HG03025 (cell line): ENCODE results near the gene TTYH3.

Experiments used
- ATAC-seq: cut with Tn5 transposase; IDR thresholded peaks from one replicate; pipeline ENCODE4 v1.9.1; 2021; ENCODE audit warnings: mild to moderate bottlenecking, moderate library complexity; ENCODE audit not compliant: unreplicated experiment, low FRiP score

TTYH3 gene

DNA sequence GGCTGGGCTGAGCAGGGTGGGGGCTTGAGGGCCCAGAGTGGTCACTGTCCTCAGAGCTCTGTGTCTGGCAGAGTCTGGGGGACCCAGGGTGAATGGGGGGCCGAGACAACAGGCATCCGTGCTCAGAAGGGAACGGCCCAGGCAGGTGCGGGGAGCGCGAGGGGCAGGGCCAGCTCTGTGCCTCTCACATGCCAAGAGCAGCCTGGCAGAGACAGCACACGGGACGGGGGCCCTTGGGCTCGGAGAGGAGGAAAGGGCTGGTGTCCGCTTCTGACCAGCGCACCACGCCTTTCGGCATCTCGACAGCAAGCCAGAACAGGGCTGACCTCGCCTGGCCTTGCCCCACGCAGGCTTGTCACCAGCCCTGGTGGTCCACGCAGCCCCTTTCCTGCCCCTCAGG lies 69.6 kb downstream of the TTYH3 start:
- no peak for ATAC-seq

DNA sequence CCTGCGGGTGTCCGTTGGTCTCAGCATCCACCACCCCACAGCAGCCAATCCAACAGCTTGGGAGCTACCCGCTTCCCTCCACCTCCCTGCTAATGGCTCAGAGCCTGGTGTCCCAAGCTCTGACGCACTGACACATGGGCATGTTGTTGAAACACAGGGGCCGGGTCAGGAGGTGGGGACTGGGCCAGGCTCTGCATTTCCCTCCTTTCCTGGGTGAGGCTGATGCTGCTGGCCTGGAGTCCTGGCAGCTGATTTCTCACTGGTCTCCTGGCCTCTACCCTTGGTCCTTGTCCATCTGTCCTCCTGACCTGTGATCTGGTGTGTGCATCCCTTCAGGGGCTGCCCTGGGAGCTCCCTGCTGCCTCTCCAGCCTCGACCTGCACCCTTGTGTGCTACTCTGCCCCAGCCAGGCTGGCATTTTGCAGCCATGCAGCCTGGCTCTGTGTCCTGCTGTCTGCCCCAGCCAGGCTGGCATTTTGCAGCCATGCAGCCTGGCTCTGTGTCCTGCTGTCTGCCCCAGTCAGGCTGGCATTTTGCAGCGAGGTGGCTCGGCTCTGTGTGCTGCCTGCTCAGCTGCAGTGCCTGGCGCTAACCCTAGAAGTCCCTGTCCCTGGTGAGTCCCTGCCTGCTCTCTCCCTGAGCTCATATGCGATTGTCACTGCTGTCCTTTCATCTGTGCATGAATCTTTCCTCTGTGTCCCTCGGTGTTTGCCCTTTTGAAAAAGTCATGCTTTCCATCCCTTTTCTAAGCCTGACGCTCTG lies 70.2 kb downstream of the TTYH3 start:
- no peak for ATAC-seq

DNA sequence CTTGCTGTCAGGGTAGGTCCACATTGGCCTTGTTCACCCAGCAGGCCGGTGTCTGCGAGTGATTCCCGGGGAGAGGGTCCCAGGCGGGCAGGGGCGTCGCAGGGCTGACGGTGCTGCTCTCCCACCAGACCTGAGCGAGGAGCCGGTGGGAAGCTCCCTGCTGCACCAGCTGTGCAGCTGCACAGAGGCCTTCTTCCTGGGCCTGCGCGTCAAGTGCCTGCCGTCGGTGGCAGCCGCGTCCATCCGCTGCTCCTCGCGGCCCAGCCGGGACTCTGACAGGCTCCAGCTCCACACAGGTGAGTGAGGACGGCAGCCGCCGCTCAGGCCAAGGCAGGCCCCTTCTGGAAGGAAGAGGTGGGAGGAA lies 70.8 kb downstream of the TTYH3 start:
- ATAC-seq = no peak

DNA sequence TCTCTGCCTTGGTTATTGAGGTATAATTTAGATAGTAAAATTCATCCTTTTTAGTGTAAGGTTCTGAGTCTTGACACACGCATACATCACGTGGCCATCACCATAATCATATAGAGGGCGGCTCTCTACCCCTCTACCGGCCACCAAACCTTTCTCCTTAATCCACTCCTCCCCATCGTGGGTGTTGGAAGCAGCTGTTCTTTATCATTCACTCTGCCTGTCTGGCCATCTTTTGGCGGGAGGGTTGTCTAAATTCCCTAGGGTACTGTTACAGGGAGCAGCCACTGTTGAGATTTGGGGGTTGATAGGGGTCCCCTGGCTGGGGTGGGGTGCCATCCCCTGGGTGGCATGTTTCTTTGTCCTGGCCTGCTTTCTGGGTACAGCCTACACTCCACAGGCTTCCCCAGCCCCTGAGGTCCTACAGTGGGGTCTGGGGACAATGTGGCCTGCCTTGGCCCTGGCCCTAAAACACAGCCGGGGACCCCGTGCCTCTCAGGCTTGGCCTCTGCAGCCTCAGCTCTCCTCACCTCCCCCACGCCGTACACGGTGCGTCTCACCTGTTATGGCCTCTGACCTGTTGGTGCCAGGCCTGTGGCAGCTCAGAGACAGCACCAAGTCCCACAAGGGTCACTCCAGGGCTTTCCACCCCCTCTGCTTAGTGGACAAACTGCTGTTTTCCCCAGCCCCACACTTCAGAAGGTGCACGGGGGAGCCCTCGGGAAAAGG lies 73.7 kb downstream of the TTYH3 start:
- ATAC-seq = no peak

DNA sequence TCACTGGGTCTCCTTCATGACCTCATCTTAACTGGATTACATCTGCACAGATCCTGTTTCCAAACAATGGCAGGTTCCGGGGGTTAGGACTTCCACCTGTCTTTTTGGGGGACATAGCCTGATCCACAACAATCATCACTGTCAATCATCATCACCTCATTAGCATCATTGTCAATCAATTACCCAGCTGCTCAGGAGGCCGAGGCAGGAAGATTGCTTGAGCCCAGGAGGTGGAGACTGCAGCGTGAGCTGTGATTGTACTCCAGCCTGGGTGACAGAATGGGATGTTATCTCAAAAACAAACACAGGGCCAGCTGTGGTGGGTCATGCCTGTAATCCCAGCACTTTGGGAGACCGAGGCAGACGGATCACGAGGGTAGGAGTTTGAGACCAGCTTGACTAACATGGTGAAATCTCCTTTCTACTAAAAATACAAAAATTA lies 74.9 kb downstream of the TTYH3 start:
- no peak for ATAC-seq

DNA sequence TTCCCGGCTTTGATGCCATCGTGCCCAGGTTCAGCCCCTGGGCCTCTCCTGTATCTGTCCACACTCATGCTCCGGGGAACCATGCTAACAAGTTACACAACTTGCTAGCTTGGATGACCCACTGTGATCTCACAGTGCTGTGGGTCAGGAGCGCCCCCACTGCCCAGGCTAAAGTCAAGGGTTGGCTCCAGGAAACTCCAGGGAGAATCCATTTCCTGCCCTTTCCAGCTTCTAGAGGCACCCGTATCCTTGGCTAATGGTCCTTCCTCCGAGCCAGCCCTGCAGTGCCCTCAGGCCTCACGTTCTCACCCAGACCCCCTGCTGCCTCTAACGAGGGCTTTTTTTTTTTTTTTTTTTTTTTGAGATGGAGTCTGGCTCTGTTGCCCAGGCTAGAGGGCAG lies 75.7 kb downstream of the TTYH3 start:
- ATAC-seq = no peak

DNA sequence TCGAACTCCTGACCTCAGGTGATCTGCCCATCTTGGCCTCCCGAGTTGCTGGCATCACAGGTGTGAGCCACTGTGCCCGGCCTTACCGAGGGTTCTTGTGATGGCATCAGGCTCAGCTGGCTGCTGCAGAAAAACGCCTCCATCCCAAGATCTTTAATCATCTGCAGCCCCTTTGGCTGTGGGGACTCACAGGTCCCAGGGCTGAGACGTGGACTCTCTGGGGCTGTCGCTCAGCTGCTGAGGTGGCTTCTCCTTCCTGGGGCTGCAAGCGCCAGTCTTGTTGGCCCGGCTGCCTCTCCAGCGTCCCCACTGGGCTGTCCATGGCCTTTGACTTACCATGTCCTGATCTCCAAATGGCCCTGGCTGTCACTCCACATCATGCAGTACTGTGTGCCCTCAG lies 76.3 kb downstream of the TTYH3 start:
- ATAC-seq = no peak

DNA sequence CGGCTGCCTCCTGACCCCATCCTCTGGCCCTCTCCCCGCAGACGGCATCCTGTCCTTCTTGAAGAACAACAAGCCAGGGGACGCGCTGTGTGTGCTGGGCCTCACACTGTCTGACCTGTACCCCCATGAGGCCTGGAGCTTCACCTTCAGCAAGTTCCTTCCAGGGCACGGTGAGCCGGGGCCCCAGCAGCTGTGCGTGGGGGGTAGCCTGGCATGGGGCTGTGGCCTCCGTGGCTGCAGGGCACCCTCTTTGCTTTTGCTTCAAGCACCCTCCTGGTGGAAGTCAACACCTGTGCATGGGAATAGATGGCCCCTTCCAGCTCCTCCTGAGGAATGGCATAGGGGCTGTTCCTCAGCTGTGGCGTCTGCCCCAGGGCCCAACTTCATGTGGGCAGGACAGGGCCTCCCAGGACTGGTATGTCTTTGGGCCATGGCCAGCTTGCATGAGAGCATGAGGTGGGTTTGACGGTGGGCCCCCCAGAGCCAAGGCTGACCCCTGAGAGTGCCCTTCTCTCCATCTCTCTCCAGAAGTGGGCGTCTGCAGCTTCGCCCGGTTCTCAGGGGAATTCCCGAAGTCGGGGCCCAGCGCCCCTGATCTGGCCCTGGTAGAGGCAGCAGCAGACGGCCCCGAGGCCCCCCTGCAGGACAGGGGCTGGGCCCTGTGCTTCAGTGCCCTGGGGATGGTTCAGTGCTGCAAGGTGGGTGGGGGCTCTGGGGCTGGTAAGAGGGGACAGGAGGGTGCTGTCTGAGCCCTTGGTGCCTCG lies 76.9 kb downstream of the TTYH3 start:
- ATAC-seq = no peak

DNA sequence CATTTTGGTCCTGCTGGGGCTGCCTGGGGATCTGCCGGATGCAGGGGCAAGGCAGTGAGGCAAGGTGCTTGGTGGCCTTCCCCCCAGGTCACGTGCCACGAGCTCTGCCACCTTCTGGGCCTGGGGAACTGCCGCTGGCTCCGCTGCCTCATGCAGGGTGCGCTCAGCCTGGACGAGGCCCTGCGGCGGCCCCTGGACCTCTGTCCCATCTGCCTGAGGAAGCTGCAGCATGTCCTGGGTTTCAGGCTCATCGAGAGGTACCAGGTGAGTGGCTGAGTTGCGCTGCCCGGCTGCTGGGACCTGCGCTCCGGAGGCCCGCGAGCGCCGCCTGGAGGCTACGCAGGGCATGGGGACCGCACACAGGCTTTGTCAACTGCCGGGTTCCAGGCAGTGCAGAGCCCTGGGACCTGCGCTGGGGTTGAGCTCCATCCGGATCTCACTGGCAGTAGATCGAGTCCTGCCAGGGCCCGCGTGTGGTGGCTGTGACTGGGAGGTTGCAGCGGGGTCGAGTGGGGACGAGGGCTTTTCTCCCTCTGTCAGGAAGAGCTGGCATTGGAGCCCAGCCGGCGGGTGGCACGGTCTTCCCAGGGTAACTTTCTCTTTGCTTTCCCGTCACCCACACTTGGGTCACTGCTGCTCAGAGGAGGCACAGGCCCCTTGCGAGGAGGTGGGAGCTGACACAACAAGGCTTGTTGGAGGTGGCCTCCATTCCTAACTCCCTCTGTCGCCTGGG lies 77.9 kb downstream of the TTYH3 start:
- peak; percentile 84 for ATAC-seq

DNA sequence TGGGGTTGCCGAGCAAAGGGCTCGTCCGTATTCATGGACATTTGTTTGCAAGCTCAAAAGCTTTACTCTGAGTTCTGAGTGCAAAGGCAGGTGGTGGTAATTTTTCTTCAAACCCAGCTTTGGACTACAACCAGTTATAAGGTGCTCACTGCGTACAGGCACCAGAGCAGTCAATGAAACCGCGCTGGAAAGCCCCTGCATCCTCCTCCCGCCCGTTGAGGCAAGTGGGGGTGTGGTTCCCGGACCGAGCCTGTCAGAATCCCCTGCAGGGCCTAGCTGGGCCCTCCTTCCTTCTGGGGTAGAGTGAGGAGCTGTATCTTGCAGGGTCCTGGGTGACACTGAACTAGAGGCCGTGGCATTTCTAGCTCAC lies 78.5 kb downstream of the TTYH3 start:
- ATAC-seq = peak; percentile 37

DNA sequence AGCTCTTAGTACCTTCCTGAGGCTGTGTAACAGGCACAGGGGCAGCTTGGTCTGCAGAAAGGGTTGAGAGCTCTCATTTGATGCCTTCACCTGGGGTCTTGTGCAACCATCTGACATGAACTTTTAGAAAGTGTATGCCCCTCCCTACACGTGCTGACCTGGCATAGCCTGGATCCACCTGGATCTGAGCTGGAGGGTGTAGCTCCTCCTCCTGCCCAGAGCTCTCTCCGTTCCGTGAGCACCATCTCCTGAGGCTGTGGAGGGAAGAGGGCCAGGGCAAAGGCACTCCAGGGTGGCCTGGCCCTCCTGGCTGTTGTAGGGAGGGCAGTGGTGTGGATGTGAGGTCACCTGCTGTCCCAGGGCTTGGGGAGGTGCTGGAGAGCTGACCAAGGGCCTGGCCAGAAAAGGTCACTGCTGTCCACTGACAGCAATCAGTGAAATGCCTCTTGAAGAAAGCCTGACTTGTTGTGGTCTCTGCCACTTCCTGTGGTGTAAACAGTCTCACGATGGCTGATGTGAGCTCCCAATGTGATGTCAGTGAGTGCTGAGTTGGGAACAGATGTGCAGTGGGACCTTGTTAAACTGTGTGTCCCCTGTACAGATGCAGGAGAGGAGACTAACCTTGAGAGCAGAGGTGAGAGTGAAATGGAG lies 79.2 kb downstream of the TTYH3 start:
- no peak for ATAC-seq

DNA sequence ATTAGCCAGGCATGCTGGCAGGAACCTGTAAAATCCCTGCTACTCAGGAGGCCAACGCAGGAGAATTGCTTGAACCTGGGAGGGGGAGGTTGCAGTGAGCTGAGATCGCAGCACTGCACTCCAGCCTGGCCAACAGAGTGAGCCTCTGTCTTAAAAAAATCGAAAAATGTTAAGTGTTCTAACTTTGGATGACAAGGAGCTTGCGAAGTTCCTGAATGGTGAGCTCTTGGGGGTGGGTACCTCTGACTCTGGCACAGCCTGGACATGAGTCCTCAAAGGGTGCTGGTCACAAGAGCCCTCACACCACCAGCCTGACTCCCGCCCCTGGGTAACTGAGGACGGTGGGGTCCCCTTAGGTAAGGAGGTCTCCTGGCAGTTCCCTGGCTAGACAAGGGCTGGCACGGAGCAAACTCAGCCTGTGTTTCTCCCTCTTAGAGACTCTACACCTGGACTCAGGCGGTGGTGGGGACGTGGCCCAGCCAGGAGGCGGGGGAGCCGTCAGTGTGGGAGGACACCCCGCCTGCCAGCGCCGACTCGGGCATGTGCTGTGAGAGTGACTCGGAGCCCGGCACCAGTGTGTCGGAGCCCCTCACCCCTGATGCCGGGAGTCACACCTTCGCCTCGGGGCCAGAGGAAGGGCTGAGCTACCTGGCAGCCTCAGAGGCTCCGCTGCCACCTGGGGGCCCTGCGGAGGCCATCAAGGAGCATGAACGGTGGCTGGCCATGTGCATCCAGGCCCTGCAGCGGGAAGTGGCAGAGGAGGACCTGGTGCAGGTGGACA lies 80.3 kb downstream of the TTYH3 start:
- ATAC-seq = no peak

DNA sequence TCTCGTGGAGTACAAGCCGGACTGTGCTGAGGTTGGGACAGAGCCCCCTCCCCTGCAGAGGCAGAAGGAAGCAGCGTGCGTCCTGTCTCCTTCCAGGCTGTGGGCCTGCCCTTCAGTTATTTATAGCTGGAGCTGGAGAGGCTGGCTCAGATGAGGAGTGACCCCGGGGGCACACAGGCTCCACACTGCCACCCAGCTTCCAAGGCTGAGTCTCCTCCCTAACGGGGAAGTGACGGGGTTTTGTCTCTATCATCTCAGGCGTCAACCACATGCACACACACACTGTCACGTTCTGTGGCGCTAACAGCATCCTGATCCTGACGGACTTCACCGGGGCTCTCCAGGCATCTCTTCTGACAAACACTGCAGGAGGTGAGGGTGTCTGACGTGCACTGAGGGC lies 81.6 kb downstream of the TTYH3 start:
- no peak for ATAC-seq

DNA sequence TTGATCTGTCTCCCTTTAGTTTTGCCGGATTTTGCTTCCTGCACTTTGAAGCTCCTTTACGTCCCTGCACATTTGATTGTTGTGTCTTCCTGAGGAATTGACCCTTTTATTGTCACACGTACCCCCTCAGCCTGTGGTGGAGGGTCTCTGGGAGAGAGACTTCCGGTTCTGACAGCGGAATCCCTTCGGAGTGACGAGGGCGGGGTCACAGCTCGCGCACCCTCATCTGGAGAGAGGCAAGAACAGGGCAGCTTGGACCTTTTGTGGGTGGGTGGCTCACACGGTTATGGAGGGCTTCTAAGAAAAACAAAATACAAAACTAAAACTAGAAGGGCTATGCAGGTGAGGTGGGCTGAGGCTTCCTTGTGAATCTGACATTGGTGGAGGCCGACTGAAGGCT lies 82.2 kb downstream of the TTYH3 start:
- no peak for ATAC-seq
